GM12878 (cell line): ENCODE measurements around the gene PLXNA4. TPM values are rescaled to one million over a fixed set of nuclear protein-coding genes. Genes with fewer than 3 reads are reported as not detected.

Source experiments
- ATAC-seq: fragments of 200-7000 bp; cut with Tn5 transposase; 3 replicates; pipeline ENCODE4 v1.9.1; 2020; ENCODE audit warnings: mild to moderate bottlenecking, moderate library complexity
- BruUV-seq: library from RNA; stranded (reverse); fragments of 400-500 nt; replicated peaks from 2 replicates; lab custom pipeline; 2021; lab: Mats Ljungman, UMichigan
- CTCF ChIA-PET: fragments of 300-600 bp; sonication (Branson Sonifier 250); formaldehyde crosslinking; extraction: SDS; loops from one replicate; lab custom pipeline; 2021; ENCODE audit warnings: inconsistent platforms; lab: Yijun Ruan, JAX
- POLR2A ChIA-PET: fragments of 350-600 bp; formaldehyde crosslinking; extraction: SDS; loops from one replicate; lab custom pipeline; 2021; ENCODE audit warnings: inconsistent platforms; lab: Charles Lee
- RAD21 ChIA-PET: fragments of 300-600 bp; sonication (Branson Sonifier 250); formaldehyde crosslinking; loops from one replicate; lab custom pipeline; 2023; ENCODE audit warnings: antibody characterized with exemption; ENCODE audit not compliant: unreplicated experiment; lab: Charles Lee
- SMC1A ChIA-PET: fragments of 300-600 bp; sonication (Branson Sonifier 250); formaldehyde crosslinking; loops from one replicate; lab custom pipeline; 2023; ENCODE audit not compliant: unreplicated experiment, uncharacterized antibody; lab: Charles Lee
- DNase-seq: peaks from one replicate; pipeline ENCODE4 v3.0.0-alpha.2; 2011; ENCODE audit warnings: low read depth, low spot score
- FAIRE-seq: peaks from 3 replicates; lab custom pipeline; 2011; peaks lifted over from hg19 to GRCh38; lab: Jason Lieb, UNC
- H2AFZ ChIP-seq: 2 replicates; pipeline ENCODE4 v1.6.0; 2011; ENCODE audit warnings: low read depth, low read length, control low read depth; ENCODE audit not compliant: control insufficient read depth
- H3K27ac ChIP-seq: 2 replicates; pipeline ENCODE4 v1.5.1; 2011; ENCODE audit warnings: control low read depth; ENCODE audit not compliant: control insufficient read depth, insufficient read depth
- H3K27me3 ChIP-seq, 2 experiments: replicated peaks in 1 of 2; 2 replicates each; pipeline versions ENCODE4 v1.6.0 to v1.6.1; 2011; ENCODE audit warnings: low read length in 1 of 2; ENCODE audit not compliant: control insufficient read depth in 2 of 2, insufficient read depth in 2 of 2
- H3K36me3 ChIP-seq, 2 experiments: 2 replicates each; pipeline ENCODE4 v1.5.1; 2011; ENCODE audit warnings: low read length in 1 of 2; ENCODE audit not compliant: control insufficient read depth in 2 of 2, insufficient read depth in 2 of 2
- H3K4me1 ChIP-seq: 2 replicates; pipeline ENCODE4 v1.6.1; 2011; ENCODE audit warnings: mild to moderate bottlenecking, low read length, moderate library complexity, mixed read lengths; ENCODE audit not compliant: control insufficient read depth, insufficient read depth
- H3K4me2 ChIP-seq: 2 replicates; pipeline ENCODE4 v1.6.0; 2011; ENCODE audit warnings: control low read depth; ENCODE audit not compliant: control insufficient read depth, insufficient read depth
- H3K4me3 ChIP-seq: fragments of 200-600 bp; sonication (generic); 2 replicates; pipeline ENCODE4 v1.5.1; 2016
- H3K79me2 ChIP-seq: 2 replicates; pipeline ENCODE4 v1.6.0; 2011; ENCODE audit warnings: low read length; ENCODE audit not compliant: control insufficient read depth, insufficient read depth
- H3K9ac ChIP-seq: 2 replicates; pipeline ENCODE4 v1.8.0; 2011; ENCODE audit warnings: low read length, control low read depth, mixed read lengths; ENCODE audit not compliant: control insufficient read depth, insufficient read depth
- H3K9me3 ChIP-seq: replicated peaks from 3 replicates; pipeline ENCODE4 v1.5.1; 2011; ENCODE audit warnings: mild to moderate bottlenecking, low read length; ENCODE audit not compliant: control insufficient read depth, insufficient read depth
- H4K20me1 ChIP-seq: 2 replicates; pipeline ENCODE4 v1.6.0; 2011; ENCODE audit not compliant: control insufficient read depth, insufficient read depth
- NRF1 ChIP-seq: conservative IDR thresholded peaks from 2 replicates; pipeline ENCODE4 v1.6.1; 2011; ENCODE audit warnings: mild to moderate bottlenecking, low read depth, low read length, improper control_type of control experiment
- SIX5 ChIP-seq: IDR thresholded peaks from 2 replicates; pipeline ENCODE4 v1.6.1; 2011; ENCODE audit warnings: mild to moderate bottlenecking, low read depth, low read length, moderate library complexity; ENCODE audit not compliant: severe bottlenecking
- SMC3 ChIP-seq: IDR thresholded peaks from 2 replicates; pipeline ENCODE4 v1.6.1; 2011; ENCODE audit warnings: low read length, improper control_type of control experiment, borderline replicate concordance
- TBL1XR1 ChIP-seq: IDR thresholded peaks from 2 replicates; pipeline ENCODE4 v1.6.1; 2012; ENCODE audit warnings: low read depth, low read length, improper control_type of control experiment
- WRNIP1 ChIP-seq: IDR thresholded peaks from 2 replicates; pipeline ENCODE4 v1.6.1; 2011; ENCODE audit warnings: low read depth, low read length, improper control_type of control experiment, borderline replicate concordance
- ZNF622 ChIP-seq: fragments of 450-650 bp; IDR thresholded peaks from 2 replicates; pipeline ENCODE4 v1.6.1; 2017; ENCODE audit warnings: mild to moderate bottlenecking, inconsistent platforms
- WGBS: methylation state at CpG from one replicate; pipeline ENCODE4 v1.1.6; 2016; ENCODE audit warnings: low lambda C conversion rate; ENCODE audit not compliant: insufficient replicate concordance, insufficient coverage; ENCODE audit errors: missing lambda C conversion rate; 5-methylcytosine and 5-hydroxymethylcytosine counted together
- in situ Hi-C: fragments of 300-500 bp; cut with MboI; formaldehyde crosslinking; loops from 9 replicates; pipeline ENCODE4 v1.14.3; 2018; ENCODE audit warnings: mixed read lengths
- intact Hi-C: fragments of 100-400 bp; cut with micrococcal nuclease; formaldehyde crosslinking; loops from one replicate; pipeline ENCODE4 v1.14.2; 2022; ENCODE audit not compliant: unreplicated experiment
- polyA plus RNA-seq, 11 experiments: library from polyadenylated mRNA; depleted of rRNA in 4 of 11; unstranded in 6 of 11; stranded (reverse) in 5 of 11; fragments of >200 nt; fragmentation: Nextera tagmentation in 4 of 11; fragmentation: Illumina TruSeq in 1 of 11; extraction: Ambion mirVana in 4 of 11; extraction: Trizol in 1 of 11; gene quantifications; 1 replicate in 1 of 11; 2 replicates in 10 of 11; pipeline versions ENCODE4 v1.2.1 to v1.2.3, GENCODE V29; 2011 to 2016; ENCODE audit warnings: inconsistent platforms in 2 of 11, missing spikeins in 2 of 11, low read depth in 1 of 11
- total RNA-seq, 4 experiments: library from RNA; depleted of rRNA in 3 of 4; stranded (reverse); fragments of >200 nt in 3 of 4; fragmentation: Illumina TruSeq in 1 of 4; extraction: Trizol in 1 of 4; gene quantifications; 2 replicates each; pipeline versions ENCODE4 v1.2.1 to v1.2.3, GENCODE V29; 2013 to 2021
- TF ChIP-seq, protein P1 (sequence below): fragments of 150-350 bp; IDR thresholded peaks from 2 replicates; pipeline ENCODE4 v1.6.1; 2014; ENCODE audit warnings: mild to moderate bottlenecking, low read depth, low read length
- TF ChIP-seq, protein P2 (sequence below): fragments of 150-350 bp; IDR thresholded peaks from 2 replicates; pipeline ENCODE4 v1.6.1; 2016; ENCODE audit warnings: low read depth, low read length

PLXNA4 gene
- total and polyA plus RNA-seq, 10 of the 15 experiments (the other 5 are each of a cell fraction or from before 2014, with no cell fraction given) = 0.03 TPM; not detected in 9

DNA sequence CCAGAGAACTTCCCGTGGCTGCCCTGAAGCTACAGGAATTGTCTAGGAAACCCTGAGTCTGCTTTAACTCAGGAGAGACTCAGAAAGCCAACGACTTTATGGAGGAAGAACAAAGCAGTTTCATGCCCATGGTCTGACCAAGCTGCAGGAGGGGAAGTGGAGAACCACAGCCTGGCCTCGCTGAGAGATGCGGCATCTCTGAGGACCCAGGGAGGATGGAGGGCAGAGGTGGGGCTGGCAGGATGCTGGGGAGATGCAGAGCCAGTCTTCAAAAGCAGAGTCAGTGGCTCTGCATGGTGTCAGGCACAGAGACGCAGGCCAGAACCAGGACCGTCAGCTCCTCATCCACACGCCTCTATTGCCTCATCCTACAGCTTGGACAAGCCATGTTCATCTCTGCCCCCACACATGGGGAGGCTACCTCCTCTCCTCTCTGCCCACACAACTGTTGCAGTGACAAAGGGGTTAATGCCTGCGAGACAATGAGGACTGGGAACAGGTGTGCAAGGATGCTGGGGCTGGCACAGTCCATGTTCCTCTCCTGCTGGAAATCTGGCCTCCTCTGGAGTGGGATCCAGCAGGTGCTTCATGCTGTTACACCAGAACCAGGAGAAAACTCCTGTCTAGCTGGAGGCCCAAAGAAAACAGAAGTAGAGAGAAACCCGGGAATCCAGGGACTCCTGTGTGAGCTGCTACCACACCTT lies 267.0 kb downstream of the PLXNA4 start:
- CTCF ChIA-PET = interaction anchor here (1.0 kb wide), 1 partner anchor 9 kb away, joined by 6 read pairs; no protein-coding TSS in a partner anchor

More for the DNA sequence above, 267.0 kb downstream of the PLXNA4 start:
- Histone ChIP-seq H3K9me3 (no peaks in the 10 kb centered on the region), H3K4me1 (no peaks in the 10 kb centered on the region), H3K4me3 (no peak overlapping the region), H3K27me3 (no peaks in the 10 kb centered on the region; a peak in 1 of 4 replicates), H3K27ac (no peak overlapping the region), H4K20me1 (no peaks in the 10 kb centered on the region), H3K79me2 (no peaks in the 10 kb centered on the region), H3K4me2 (no peak overlapping the region), H3K9ac (no peak overlapping the region), H2AFZ (no peak overlapping the region), H3K36me3 (no peaks in the 10 kb centered on the region)
- FAIRE-seq = no peak
- intact Hi-C loops = no loop called here
- POLR2A ChIA-PET = no interaction called here
- RAD21 ChIA-PET = no interaction called here
- SMC1A ChIA-PET = interaction anchor here (1.6 kb wide), 1 partner anchor 271 kb away, joined by 3 read pairs; no protein-coding TSS in a partner anchor
- no peak for ATAC-seq
- TF ChIP-seq WRNIP1 (no peak), TBL1XR1 (no peak), SMC3 (no peak), NRF1 (no peak), SIX5 (no peak), ZNF622 (no peak)
- TF ChIP-seq, protein P1, sequence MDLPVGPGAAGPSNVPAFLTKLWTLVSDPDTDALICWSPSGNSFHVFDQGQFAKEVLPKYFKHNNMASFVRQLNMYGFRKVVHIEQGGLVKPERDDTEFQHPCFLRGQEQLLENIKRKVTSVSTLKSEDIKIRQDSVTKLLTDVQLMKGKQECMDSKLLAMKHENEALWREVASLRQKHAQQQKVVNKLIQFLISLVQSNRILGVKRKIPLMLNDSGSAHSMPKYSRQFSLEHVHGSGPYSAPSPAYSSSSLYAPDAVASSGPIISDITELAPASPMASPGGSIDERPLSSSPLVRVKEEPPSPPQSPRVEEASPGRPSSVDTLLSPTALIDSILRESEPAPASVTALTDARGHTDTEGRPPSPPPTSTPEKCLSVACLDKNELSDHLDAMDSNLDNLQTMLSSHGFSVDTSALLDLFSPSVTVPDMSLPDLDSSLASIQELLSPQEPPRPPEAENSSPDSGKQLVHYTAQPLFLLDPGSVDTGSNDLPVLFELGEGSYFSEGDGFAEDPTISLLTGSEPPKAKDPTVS = no peak
- TF ChIP-seq, protein P2, sequence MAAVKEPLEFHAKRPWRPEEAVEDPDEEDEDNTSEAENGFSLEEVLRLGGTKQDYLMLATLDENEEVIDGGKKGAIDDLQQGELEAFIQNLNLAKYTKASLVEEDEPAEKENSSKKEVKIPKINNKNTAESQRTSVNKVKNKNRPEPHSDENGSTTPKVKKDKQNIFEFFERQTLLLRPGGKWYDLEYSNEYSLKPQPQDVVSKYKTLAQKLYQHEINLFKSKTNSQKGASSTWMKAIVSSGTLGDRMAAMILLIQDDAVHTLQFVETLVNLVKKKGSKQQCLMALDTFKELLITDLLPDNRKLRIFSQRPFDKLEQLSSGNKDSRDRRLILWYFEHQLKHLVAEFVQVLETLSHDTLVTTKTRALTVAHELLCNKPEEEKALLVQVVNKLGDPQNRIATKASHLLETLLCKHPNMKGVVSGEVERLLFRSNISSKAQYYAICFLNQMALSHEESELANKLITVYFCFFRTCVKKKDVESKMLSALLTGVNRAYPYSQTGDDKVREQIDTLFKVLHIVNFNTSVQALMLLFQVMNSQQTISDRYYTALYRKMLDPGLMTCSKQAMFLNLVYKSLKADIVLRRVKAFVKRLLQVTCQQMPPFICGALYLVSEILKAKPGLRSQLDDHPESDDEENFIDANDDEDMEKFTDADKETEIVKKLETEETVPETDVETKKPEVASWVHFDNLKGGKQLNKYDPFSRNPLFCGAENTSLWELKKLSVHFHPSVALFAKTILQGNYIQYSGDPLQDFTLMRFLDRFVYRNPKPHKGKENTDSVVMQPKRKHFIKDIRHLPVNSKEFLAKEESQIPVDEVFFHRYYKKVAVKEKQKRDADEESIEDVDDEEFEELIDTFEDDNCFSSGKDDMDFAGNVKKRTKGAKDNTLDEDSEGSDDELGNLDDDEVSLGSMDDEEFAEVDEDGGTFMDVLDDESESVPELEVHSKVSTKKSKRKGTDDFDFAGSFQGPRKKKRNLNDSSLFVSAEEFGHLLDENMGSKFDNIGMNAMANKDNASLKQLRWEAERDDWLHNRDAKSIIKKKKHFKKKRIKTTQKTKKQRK = no peak
- in situ Hi-C loops = loop anchor here (25.0 kb wide), 1 partner anchor 1128 kb away; no protein-coding TSS in a partner anchor
- DNase-seq = no peak
- BruUV-seq = no TSS peak
- WGBS = 13% methylated on average over 9 of the region's 9 CpGs
